DND-41 (cell line): ENCODE results near the gene PTPRN2.

ENCODE experiments used
- ATAC-seq: fragments of 200-7000 bp; cut with Tn5 transposase; 3 replicates; pipeline ENCODE4 v1.9.1; 2021; ENCODE audit warnings: low read depth; ENCODE audit not compliant: insufficient read depth
- DNase-seq: peaks from one replicate; pipeline ENCODE4 v3.0.0-alpha.2; 2020
- H2AFZ ChIP-seq: 2 replicates; pipeline ENCODE4 v1.6.0; 2012; ENCODE audit warnings: low read depth, low read length
- H3K27ac ChIP-seq: 2 replicates; pipeline ENCODE4 v1.5.1; 2012; ENCODE audit warnings: low read length, inconsistent platforms
- H3K27me3 ChIP-seq: fragments of 200-600 bp; sonication (generic); 2 replicates; pipeline ENCODE4 v1.6.0; 2012; ENCODE audit warnings: low read length, mild to moderate bottlenecking, inconsistent platforms; ENCODE audit not compliant: insufficient read depth, poor library complexity
- H3K36me3 ChIP-seq: 2 replicates; pipeline ENCODE4 v1.5.1; 2012; ENCODE audit warnings: low read length, inconsistent platforms; ENCODE audit not compliant: insufficient read depth
- H3K4me1 ChIP-seq: 2 replicates; pipeline ENCODE4 v1.5.1; 2012; ENCODE audit warnings: mild to moderate bottlenecking, low read length; ENCODE audit not compliant: insufficient read depth
- H3K4me2 ChIP-seq: 2 replicates; pipeline ENCODE4 v1.6.0; 2012; ENCODE audit warnings: mild to moderate bottlenecking, moderate library complexity, low read length, inconsistent platforms; ENCODE audit not compliant: insufficient read depth
- H3K4me3 ChIP-seq, 2 experiments: fragments of 200-600 bp in 1 of 2; shearing (Covaris generic) in 1 of 2; 2 replicates each; pipeline ENCODE4 v1.5.1; 2012 to 2016; ENCODE audit warnings: inconsistent platforms in 2 of 2, low read length in 2 of 2, mild to moderate bottlenecking in 2 of 2, low read depth in 1 of 2, moderate library complexity in 1 of 2
- H3K79me2 ChIP-seq: 2 replicates; pipeline ENCODE4 v1.6.0; 2012; ENCODE audit warnings: low read length, inconsistent platforms; ENCODE audit not compliant: insufficient read depth
- H3K9ac ChIP-seq: 2 replicates; pipeline ENCODE4 v1.6.0; 2012; ENCODE audit warnings: low read depth, mild to moderate bottlenecking, inconsistent platforms, low read length, moderate library complexity
- H3K9me3 ChIP-seq: 2 replicates; pipeline ENCODE4 v1.5.1; 2012; ENCODE audit warnings: low read length, moderate library complexity, mild to moderate bottlenecking, inconsistent platforms; ENCODE audit not compliant: insufficient read depth, severe bottlenecking
- H4K20me1 ChIP-seq: 2 replicates; pipeline ENCODE4 v1.6.0; 2012; ENCODE audit warnings: low read length; ENCODE audit not compliant: insufficient read depth
- EZH2 ChIP-seq: IDR thresholded peaks from 3 replicates; pipeline ENCODE4 v1.6.1; 2012; ENCODE audit warnings: borderline replicate concordance, low read depth, mild to moderate bottlenecking, moderate library complexity, low read length, inconsistent platforms; ENCODE audit not compliant: severe bottlenecking
- TF ChIP-seq, protein P1 (sequence below): IDR thresholded peaks from 2 replicates; pipeline ENCODE4 v1.5.1; 2012; ENCODE audit warnings: borderline replicate concordance, low read length, moderate library complexity, mild to moderate bottlenecking; ENCODE audit not compliant: poor library complexity, severe bottlenecking; ENCODE audit errors: extremely low read depth

PTPRN2 gene

DNA sequence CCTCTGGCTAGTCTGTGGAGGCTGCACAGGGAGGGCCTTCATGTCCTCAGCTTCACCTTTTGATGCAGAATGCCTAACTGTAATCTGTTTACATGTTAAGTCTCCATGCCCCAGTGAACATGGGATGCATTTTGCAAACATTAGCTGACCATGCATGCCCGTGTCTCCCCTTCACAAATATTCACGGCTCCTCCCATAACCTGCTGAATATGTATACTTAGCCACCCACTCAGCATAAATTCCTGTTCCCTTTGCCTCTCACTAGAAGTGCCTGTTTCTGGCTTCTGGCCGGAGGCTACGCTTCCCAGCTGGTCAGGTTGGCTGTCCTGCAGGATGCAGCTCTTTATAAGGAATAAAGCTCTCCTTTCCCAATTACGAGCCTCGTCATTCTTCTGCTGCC is 698.1 kb downstream of the PTPRN2 start:
- no peak overlapping the region for H3K4me3 ChIP-seq
- H3K27me3 ChIP-seq, result no peaks in the 10 kb centered on the region
- H3K4me1 ChIP-seq, result no peaks in the 10 kb centered on the region
- DNase-seq, result no peak
- TF ChIP-seq, protein P1, sequence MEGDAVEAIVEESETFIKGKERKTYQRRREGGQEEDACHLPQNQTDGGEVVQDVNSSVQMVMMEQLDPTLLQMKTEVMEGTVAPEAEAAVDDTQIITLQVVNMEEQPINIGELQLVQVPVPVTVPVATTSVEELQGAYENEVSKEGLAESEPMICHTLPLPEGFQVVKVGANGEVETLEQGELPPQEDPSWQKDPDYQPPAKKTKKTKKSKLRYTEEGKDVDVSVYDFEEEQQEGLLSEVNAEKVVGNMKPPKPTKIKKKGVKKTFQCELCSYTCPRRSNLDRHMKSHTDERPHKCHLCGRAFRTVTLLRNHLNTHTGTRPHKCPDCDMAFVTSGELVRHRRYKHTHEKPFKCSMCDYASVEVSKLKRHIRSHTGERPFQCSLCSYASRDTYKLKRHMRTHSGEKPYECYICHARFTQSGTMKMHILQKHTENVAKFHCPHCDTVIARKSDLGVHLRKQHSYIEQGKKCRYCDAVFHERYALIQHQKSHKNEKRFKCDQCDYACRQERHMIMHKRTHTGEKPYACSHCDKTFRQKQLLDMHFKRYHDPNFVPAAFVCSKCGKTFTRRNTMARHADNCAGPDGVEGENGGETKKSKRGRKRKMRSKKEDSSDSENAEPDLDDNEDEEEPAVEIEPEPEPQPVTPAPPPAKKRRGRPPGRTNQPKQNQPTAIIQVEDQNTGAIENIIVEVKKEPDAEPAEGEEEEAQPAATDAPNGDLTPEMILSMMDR, result no peak
- H3K27ac ChIP-seq, result no peak overlapping the region
- H3K9ac ChIP-seq, result no peak overlapping the region
- no peak for ATAC-seq
- no peaks in the 10 kb centered on the region for H4K20me1 ChIP-seq
- H3K36me3 ChIP-seq, result no peaks in the 10 kb centered on the region
- H3K4me2 ChIP-seq, result no peak overlapping the region
- no peaks in the 10 kb centered on the region for H3K9me3 ChIP-seq
- no peak overlapping the region for H2AFZ ChIP-seq
- no peaks in the 10 kb centered on the region for H3K79me2 ChIP-seq

DNA sequence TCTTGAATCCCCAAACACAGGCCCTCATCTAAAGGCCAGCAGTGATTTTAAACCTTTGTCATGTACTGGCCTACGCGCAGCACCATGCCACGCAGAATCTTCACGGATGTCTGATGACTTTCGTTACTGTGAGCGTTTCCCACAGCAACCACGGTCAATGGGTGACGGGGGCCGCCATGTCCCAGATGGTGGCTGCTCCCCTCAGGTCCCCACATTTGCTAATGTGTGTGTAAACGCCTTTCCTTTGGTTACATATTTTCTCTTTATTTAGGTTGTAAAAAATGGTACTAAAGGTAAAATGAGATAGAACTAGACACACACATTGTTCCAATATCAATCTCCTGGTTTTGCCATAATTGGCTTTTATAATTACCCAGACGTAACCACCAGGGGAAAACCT is 699.0 kb downstream of the PTPRN2 start:
- H3K27ac ChIP-seq, result no peak overlapping the region
- no peaks in the 10 kb centered on the region for H3K79me2 ChIP-seq
- no peak for DNase-seq
- no peak overlapping the region for H3K4me2 ChIP-seq
- no peaks in the 10 kb centered on the region for H3K27me3 ChIP-seq
- TF ChIP-seq EZH2, result no peak
- TF ChIP-seq, protein P1, result no peak
- ATAC-seq, result no peak
- no peaks in the 10 kb centered on the region for H3K36me3 ChIP-seq
- H3K9ac ChIP-seq, result no peak overlapping the region
- no peaks in the 10 kb centered on the region for H3K4me1 ChIP-seq
- no peak overlapping the region for H2AFZ ChIP-seq
- H3K9me3 ChIP-seq, result peaks cover 4% of the 10 kb centered on the region
- no peaks in the 10 kb centered on the region for H4K20me1 ChIP-seq
- H3K4me3 ChIP-seq, result no peak overlapping the region

DNA sequence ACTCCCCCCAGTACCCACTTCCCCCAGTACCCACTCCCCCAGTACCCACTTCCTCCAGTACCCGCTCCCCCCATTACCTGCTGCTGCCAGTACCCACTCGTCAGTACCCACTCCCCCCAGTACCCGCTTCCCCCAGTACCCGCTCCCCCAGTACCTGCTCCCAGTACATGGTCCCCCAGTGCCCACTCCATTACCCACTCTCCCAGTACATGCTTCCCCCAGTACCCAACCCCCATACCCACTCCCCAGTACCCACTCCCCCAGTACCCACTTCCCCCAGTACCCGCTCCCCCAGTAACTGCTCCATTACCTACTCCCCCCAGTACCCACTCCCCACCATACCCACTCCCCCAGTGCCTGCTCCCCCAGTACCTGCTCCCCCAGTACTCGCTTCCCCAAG is 700.2 kb downstream of the PTPRN2 start:
- H2AFZ ChIP-seq, result no peak overlapping the region
- ATAC-seq (no peak), DNase-seq (no peak)
- H3K27me3 ChIP-seq, result no peaks in the 10 kb centered on the region
- H3K4me1 ChIP-seq, result no peaks in the 10 kb centered on the region
- H3K9me3 ChIP-seq, result peaks cover 4% of the 10 kb centered on the region
- H3K4me2 ChIP-seq, result no peak overlapping the region
- TF ChIP-seq EZH2, result no peak
- TF ChIP-seq, protein P1, result no peak
- no peak overlapping the region for H3K27ac ChIP-seq
- H4K20me1 ChIP-seq, result no peaks in the 10 kb centered on the region
- H3K79me2 ChIP-seq, result no peaks in the 10 kb centered on the region
- H3K36me3 ChIP-seq, result no peaks in the 10 kb centered on the region
- no peak overlapping the region for H3K4me3 ChIP-seq
- H3K9ac ChIP-seq, result no peak overlapping the region

DNA sequence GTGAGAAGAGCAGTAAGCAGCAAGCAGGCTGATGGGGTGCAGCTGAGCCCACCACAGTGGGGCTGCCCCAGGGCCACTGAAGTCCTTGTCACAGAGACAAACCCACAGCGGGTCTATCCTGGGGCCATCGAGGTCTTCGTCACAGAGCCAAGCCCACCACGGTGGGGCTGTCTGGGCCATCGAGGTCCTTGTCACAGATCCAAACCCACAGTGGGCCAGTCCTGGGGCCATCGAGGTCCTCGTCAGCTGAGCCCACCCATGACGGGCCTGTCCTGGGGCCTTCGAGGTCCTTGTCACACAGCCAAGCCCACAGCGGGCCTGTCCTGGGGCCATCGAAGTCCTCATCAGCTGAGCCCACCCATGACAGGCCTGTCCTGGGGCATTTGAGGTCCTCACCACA is 700.9 kb downstream of the PTPRN2 start:
- H3K36me3 ChIP-seq, result no peaks in the 10 kb centered on the region
- H3K9ac ChIP-seq, result no peak overlapping the region
- H4K20me1 ChIP-seq, result no peaks in the 10 kb centered on the region
- H3K27me3 ChIP-seq, result no peaks in the 10 kb centered on the region
- no peak overlapping the region for H3K4me3 ChIP-seq
- no peak overlapping the region for H2AFZ ChIP-seq
- H3K27ac ChIP-seq, result no peak overlapping the region
- DNase-seq, result no peak
- TF ChIP-seq EZH2, result no peak
- TF ChIP-seq, protein P1, result no peak
- no peaks in the 10 kb centered on the region for H3K4me1 ChIP-seq
- no peak for ATAC-seq
- no peak overlapping the region for H3K4me2 ChIP-seq
- peaks cover 4% of the 10 kb centered on the region for H3K9me3 ChIP-seq
- no peaks in the 10 kb centered on the region for H3K79me2 ChIP-seq
